Brain microvascular endothelial cell (primary cell): ENCODE results near the gene MYOM1.

Experiments
- DNase-seq: peaks from one replicate; pipeline ENCODE4 v3.0.0-alpha.2; 2020
- H3K27ac ChIP-seq: fragments of 250-450 bp; sonication (Bioruptor Pico); 2 replicates; pipeline ENCODE4 v1.5.1; 2020; ENCODE audit warnings: mild to moderate bottlenecking, moderate library complexity
- H3K27me3 ChIP-seq: fragments of 250-450 bp; sonication (Bioruptor Pico); replicated peaks from 2 replicates; pipeline ENCODE4 v1.5.1; 2020; ENCODE audit warnings: mild to moderate bottlenecking
- H3K36me3 ChIP-seq: fragments of 250-450 bp; sonication (Bioruptor Pico); replicated peaks from 2 replicates; pipeline ENCODE4 v1.5.1; 2020; ENCODE audit warnings: mild to moderate bottlenecking
- H3K4me3 ChIP-seq: 2 replicates; pipeline ENCODE4 v1.5.1; 2011; ENCODE audit warnings: low read depth, mild to moderate bottlenecking, control low read depth, low read length, moderate library complexity
- CTCF ChIP-seq: IDR thresholded peaks from 2 replicates; pipeline ENCODE4 v1.5.1; 2011; ENCODE audit warnings: low read depth, mild to moderate bottlenecking, moderate library complexity, low read length, control low read depth, inconsistent platforms; ENCODE audit errors: missing control alignments
- in situ Hi-C: cut with HindIII; loops from 2 replicates; pipeline ENCODE4 v1.10.0; 2017; ENCODE audit warnings: low sequenced_read_pairs, low pct_ligation_motif_present

The MYOM1 gene

GRCh38 chr18:3088449-3088848 is 131.3 kb downstream of the MYOM1 start:
- in situ Hi-C loops: no loop called here
- no peak for TF ChIP-seq CTCF
- Histone ChIP-seq H3K4me3 (no peak overlapping the region), H3K27ac (no peak overlapping the region), H3K27me3 (no peaks in the 10 kb centered on the region), H3K36me3 (no peaks in the 10 kb centered on the region)
- no peak for DNase-seq

- no peak overlapping the region for H3K4me3 ChIP-seq
- no peak for TF ChIP-seq CTCF
- in situ Hi-C loops: no loop called here
These were observed 132.9 kb downstream of the MYOM1 start for GRCh38 chr18:3086871-3087270.

GRCh38 chr18:3085612-3086011 is 134.2 kb downstream of the MYOM1 start:
- TF ChIP-seq CTCF: no peak

More at GRCh38 chr18:3086871-3087270, 132.9 kb downstream of the MYOM1 start:
- DNase-seq: no peak
- Histone ChIP-seq H3K36me3 (no peaks in the 10 kb centered on the region), H3K27me3 (no peaks in the 10 kb centered on the region), H3K27ac (no peak overlapping the region)

GRCh38 chr18:3084206-3084605 is 135.6 kb downstream of the MYOM1 start:
- H3K27ac ChIP-seq: no peak overlapping the region
- no peak for DNase-seq
- no peaks in the 10 kb centered on the region for H3K27me3 ChIP-seq
- no peak for TF ChIP-seq CTCF
- H3K36me3 ChIP-seq: no peaks in the 10 kb centered on the region
- H3K4me3 ChIP-seq: no peak overlapping the region
- in situ Hi-C loops: no loop called here

More at GRCh38 chr18:3085612-3086011, 134.2 kb downstream of the MYOM1 start:
- no peak for DNase-seq
- in situ Hi-C loops: no loop called here
- Histone ChIP-seq H3K36me3 (no peaks in the 10 kb centered on the region), H3K4me3 (no peak overlapping the region), H3K27me3 (no peaks in the 10 kb centered on the region), H3K27ac (no peak overlapping the region)

GRCh38 chr18:3083766-3084165 is 136.0 kb downstream of the MYOM1 start:
- TF ChIP-seq CTCF: no peak
- no peak overlapping the region for H3K27ac ChIP-seq
- no peak for DNase-seq
- H3K27me3 ChIP-seq: no peaks in the 10 kb centered on the region
- no peak overlapping the region for H3K4me3 ChIP-seq
- H3K36me3 ChIP-seq: no peaks in the 10 kb centered on the region
- in situ Hi-C loops: no loop called here

GRCh38 chr18:3081584-3081991 is 138.2 kb downstream of the MYOM1 start:
- Histone ChIP-seq H3K27me3 (no peaks in the 10 kb centered on the region), H3K4me3 (no peak overlapping the region), H3K36me3 (no peaks in the 10 kb centered on the region), H3K27ac (no peak overlapping the region)
- DNase-seq: no peak
- in situ Hi-C loops: no loop called here
- no peak for TF ChIP-seq CTCF
